Measurements from ENCODE around the gene CACNA2D3.

DNA sequence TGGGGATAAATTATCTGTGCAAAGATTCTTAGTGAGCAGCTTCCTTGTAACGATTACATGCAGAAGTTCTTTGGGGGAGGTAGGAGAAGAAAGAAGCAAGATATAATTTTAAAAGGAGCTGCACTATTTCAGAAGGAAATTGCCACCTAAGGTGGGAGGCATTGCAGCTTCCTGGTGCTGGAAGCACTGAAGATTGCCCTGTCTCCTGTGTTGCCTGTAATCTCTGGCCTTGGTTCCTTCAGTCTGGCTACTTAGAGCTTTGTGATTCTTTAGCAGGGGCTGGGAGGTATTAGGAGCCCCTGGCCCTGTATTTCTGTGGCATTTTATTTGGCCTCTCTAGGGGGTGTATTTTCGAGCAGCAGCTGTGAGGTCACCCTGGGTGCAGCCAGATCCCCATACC is 35.5 kb downstream of the CACNA2D3 start:
- TF ChIP-seq, protein P1, sequence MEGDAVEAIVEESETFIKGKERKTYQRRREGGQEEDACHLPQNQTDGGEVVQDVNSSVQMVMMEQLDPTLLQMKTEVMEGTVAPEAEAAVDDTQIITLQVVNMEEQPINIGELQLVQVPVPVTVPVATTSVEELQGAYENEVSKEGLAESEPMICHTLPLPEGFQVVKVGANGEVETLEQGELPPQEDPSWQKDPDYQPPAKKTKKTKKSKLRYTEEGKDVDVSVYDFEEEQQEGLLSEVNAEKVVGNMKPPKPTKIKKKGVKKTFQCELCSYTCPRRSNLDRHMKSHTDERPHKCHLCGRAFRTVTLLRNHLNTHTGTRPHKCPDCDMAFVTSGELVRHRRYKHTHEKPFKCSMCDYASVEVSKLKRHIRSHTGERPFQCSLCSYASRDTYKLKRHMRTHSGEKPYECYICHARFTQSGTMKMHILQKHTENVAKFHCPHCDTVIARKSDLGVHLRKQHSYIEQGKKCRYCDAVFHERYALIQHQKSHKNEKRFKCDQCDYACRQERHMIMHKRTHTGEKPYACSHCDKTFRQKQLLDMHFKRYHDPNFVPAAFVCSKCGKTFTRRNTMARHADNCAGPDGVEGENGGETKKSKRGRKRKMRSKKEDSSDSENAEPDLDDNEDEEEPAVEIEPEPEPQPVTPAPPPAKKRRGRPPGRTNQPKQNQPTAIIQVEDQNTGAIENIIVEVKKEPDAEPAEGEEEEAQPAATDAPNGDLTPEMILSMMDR (IDR thresholded peaks at IDR 0.05): no peak
- TF ChIP-seq POLR2A (IDR thresholded peaks at IDR 0.05): no peak

Measured in lower leg skin (tissue), 3 donors.